UCSD-AML1 (cell line): ENCODE measurements around the gene YAP1.

Source experiments
- DNase-seq: peaks from one replicate; lab custom pipeline; 2025; ENCODE audit not compliant: unreplicated experiment; lab: John Stamatoyannopoulos, UW

YAP1 gene

DNA sequence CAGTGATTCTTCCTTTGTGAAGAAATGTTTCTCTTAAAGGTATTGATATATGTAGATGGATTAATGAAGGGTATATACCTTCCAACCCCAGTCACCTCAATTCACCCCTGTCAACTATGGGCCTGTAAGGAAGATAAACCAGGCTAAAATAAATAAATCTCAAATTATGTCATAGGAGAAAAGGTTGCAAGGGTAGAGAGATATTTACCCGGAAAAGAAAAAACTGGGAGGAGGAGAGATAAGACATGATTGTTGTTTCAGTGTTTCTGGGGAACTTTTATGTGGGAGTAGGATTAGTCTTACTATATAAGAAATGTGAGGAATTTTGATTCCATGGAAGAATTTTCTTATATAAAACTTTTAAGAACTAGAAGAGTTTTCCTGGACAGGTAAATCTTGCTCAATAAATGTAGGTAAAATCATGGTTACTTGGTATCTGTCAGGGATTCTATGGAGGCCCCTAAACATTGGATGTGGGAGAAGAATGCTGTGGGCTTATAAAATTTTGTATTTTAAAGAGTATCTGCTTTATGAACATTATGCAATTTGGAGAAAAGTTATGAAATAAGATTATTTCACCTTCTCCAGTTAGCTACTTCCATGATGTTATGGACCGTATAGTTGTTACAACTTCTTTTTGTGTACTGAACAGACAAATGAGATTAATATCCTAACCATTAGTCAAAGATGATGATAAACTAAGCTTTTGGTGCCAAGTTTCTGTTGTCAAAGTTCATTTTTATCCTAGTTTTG, 6.4 kb downstream of the YAP1 start:
- no peak for DNase-seq

DNA sequence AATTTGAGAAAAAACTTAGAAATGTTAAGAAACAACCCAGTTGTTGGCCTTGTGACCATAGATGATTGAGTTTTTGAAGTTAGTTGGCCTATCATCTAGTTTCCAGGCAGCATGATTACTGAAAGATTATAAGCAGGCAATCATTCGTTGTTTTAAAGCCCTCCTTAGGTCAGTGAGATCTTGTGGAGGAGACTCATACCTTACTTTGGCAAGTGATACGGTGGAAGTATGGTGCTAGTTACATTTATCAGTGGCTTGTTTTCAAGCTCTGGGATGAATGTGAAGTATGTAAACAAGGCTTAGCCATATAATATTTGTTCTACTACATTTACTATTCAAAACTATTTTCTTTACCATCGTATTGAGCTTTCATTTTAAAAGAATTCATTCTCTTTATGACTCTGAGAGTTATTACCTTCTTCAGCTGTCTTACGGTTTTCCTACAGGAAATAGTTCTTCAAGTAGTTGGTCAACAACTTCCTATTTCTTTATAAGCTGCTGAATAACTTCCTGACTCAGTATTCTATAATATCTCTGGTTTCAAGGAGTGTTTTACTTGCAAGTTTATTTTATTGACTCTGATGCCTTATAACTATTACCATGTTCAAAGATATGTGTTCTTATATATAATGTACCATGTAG, 7.3 kb downstream of the YAP1 start:
- DNase-seq: no peak

DNA sequence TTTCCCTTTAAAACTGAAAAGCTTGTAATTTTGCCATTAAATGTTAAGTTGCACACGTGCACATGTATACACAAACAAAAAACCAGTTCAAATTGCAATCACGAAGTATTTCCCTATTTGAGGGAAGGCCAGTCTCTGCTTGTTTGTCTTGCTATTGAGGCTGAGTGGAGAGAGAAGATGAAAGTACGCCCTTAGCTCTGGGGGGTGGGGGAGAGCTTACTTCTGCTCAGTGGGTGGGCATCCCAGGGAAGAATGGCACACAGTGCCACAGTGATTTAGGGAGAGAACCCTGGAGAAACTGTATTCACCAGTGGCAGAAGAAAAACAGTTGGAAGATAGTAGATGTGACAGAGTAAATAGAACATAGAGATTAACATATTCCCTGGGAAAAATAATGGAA, 8.7 kb downstream of the YAP1 start:
- DNase-seq: no peak

DNA sequence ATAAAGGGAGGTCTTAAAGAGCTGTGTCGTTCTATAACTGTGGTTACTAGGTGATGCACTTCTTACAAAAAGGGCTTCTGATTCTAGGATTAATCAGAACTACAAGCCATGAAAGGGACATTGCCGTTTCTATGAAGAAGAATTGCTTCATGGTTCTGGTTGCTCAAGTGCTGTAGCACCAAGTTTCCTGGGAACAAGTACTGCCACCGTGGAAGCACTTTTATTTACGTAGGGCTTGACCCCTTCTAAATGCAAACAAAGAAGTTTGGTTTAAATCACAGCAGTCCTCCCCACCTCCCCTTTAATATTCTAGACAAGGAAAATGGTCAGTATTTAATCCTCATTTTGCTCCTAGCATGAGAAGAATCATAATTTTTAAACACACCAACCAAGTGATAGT, 9.8 kb downstream of the YAP1 start:
- DNase-seq: no peak

DNA sequence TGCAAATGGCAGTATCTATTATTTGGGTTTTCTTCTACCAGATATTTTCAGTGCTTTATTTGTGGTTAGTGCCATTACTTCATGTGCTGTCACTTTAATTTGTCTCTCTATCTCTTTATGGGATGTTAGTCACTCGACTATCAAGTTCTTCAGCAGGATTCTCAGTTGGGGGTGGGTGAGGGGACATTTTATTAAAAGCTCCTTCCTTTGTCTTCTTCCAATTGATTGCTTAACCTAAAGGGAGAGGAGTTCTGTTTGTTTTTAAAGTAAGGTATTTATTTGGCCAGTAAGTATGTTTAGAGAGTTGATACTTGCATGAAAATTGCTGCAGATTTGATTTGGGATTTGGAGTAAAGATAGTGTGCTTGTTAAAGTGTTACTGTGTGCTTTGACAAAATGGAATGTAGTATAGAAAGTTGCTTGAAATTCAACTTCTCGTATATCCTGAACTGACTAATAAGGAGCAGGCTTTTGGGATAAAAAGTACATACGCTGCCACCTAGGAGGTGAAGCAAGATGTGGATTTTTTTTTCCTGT, 10.3 kb downstream of the YAP1 start:
- DNase-seq: no peak

DNA sequence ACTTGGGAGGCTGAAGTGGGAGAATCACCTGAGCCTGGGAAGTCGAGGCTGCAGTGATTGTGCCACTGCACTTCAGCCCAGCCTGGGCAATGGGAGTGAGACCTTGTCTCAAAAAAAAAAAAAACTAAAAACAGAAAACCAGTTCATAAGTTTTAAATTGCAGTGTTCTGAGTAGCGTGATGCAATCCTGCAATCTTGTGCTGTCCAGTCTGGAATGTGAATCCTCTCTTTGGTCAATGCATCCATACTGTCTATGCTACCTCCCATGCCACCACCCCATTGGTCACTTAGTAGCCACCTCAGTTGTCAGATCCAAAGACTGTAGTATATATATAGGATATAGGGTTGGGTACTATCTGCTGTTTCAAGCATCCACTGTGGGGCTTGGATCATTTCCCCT, 11.1 kb downstream of the YAP1 start:
- DNase-seq: no peak

DNA sequence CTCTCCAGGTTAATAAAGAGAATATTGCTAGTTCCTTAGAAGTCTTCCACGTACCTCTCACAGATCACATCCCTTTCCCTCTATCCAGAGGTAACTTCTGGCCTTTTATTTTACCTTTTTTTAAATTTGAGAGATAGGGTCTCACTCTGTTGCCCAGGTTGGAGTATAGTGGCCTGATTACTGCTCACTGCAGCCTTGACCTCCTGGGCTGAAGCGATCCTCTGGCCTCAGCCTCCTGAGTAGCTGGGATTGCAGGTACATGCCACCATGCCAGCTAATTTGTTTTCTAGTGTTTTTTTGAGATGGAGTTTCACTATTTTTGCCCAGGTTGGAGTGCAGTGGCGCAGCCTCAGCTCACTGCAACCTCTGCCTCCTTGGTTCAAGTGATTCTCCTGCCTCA, 24.4 kb downstream of the YAP1 start:
- no peak for DNase-seq

DNA sequence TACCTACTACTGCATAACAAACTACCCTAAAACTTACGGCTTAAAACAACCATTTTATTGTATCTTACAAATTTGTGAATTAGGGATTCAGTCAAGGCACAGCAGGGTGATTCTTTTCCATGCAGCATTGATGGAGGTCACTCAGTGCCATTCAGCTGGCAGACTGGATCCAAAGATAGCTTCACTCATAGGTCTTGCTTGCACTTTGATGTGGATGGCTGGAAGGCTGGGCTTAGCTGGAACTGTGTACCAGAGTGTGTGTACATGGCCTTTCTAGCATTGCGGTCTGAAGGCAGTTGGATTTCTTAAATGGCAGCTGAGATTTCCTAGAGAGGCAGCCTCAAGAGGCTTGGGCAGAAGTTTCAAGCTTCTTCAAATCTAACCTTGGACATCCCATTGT, 25.0 kb downstream of the YAP1 start:
- no peak for DNase-seq

DNA sequence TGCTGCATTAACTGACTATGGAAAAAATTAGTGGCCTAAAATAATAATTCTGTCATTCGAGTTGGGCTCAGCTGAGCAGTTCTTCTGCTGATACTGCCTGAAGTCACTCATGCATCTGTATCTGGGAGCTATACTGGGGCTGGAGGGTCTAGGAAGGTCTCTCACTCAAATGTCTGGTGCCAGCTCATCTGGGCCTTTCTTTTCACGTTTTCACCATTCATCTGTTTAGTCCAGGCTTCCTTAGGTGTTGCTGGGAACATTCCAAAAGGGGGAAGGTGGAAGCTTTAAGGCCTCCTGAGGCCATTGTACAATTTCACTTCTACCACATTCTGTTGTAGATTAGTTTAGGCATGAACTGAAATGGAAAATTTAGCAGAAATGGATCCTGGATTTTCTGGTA, 28.0 kb downstream of the YAP1 start:
- DNase-seq: no peak

DNA sequence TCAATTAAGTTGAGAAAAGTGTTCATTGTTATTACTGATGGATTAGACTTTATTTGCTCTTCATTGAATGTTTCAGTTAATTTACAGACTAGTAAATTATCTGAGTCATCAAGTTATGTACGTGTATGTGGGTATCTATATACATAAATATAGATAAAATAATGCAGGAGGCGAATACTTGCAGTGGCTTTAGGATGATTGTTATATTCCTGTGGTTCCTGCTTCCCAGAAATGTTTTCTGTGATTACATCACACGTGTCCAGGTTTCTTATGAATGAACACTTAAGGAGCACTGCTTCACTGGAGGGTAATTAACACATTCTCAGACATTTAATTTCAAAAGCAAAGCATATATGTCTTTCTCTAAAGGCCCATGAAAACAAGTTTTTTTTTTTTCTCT, 28.4 kb downstream of the YAP1 start:
- DNase-seq: no peak

DNA sequence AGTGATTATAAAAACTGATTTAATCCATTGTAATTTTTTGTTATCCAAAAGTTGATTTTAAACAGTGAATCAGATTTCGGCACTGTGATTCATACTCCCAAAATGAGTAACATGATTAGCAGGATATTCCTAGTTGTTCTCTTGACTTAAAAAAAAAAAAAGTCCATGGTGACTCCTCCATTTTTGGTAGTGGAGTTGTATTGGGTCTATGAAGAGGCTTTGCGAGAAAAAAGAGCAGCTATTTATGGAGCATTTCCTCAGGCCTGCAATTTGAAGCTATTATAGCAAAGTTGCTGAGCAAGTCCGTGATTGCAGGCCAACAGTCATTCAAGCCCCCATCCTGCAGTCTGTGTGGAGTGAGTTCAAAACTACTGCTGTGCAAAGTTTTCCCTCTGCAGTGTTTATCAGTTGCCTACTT, 28.8 kb downstream of the YAP1 start:
- no peak for DNase-seq

DNA sequence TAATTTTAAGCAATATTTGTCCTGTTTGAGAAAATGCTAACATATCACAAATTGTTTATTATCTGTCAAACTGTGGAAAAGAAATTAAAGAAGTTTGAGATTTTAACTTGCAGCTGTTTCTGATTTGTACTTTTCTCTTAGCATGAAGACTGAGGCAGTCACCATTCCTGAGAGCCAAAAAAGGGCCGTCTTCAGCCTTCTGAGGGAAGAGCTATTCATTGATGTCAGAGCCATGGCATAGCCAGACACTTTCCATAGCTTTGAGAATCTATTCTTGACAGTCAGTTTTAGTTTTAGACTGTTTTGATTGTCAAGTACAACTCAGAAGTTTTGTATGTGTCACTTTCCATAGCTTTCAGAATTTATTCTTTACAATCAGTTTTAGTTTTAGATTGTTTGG, 32.1 kb downstream of the YAP1 start:
- DNase-seq: no peak

DNA sequence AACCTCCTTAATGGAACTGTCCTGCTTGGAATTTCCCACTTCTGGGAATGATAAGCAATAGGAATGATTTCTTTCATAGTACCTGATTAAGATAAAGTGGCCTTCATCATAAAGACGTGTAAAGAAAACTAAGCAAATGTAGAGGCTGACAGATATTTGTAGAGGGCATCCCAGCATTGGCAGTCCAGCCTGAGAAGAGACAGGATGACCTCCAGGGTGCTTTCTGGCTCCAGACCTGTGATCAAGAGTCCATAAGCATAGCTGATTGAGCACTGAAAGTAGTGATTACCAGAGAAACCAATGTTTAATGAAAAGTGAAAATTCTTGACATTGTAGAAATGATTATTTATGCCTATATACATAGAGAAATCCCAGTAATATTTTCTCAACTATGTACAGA, 33.6 kb downstream of the YAP1 start:
- DNase-seq: no peak

DNA sequence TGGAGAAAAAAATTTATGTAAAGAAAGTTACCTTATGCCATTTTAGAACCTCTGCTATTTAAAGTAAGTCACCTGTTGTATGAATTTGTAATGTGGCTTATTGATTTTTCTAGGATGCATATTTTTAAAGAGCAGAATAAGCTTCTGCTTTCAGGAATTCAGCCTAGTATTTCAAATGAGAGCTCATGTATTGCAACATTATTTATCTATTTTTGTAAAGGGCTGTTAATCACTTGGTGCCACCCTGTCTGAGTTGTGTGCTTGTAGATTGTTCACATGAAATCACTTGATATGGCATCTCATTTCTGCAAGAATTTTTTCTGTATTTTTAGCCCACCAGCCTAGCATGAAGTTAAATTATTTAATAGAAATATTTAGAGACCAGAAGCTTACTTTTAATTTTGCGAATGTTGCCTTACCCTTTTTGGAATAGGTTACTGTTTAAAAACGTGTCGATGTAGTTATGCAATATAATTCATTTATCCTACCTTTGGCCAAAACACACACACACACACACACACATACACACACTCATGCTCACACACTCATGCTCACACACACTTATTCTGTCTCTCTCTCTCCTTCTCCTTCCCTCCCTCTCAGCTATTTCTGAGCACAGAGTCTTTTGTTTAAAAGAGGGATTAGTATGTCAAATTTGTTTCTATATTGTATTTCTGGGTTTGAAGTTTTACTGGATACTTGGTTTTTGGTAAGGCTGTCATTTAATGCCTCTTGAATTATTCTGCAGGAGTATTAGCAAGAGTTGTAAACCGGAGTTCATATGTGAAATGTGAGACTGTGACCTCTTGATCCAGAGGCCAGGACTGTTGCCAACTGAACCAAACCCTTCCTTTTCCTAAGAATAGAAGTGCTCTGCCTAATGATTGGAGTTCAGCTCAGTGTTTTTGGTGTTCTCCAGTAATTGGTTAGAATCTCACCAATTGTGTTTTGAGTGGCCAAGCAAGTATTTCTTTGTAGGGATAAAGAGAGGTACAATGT, 34.4 kb downstream of the YAP1 start:
- DNase-seq: no peak

DNA sequence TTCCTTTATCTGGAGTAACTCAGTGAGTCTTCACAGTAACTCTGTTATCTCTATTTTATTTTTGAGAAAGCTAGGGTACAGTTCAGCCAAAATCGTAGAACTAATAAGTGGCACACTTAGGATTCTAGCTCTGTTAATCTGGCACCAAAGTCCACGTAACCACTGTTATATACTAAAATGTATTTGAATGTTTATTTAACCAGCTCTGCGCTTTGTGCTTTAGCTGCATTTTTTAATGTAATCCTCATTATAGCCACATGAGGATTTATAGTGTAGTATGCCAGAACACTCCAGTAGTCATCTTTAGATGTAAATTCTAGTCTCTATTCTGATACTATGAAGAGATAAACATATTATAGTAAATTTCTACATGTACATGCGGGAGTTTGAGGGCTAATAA, 36.8 kb downstream of the YAP1 start:
- no peak for DNase-seq

DNA sequence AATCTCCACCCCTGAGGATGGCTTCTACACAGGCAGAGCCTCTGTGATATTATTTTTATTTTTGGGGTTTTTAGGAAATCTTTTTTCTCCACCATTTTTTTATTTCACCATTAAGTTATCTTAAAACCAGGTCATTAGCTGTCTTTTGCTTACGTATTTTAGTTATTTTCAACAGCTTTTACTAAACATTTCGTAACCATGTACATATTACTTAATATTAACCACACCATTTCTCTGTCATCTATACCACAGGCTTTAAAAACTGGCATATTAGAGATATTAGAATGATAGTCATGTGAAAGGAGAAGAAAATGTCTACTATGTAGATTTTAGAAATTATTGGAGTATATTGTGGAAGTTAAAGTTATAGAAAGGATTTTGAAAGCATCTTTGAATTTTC, 37.4 kb downstream of the YAP1 start:
- DNase-seq: no peak

DNA sequence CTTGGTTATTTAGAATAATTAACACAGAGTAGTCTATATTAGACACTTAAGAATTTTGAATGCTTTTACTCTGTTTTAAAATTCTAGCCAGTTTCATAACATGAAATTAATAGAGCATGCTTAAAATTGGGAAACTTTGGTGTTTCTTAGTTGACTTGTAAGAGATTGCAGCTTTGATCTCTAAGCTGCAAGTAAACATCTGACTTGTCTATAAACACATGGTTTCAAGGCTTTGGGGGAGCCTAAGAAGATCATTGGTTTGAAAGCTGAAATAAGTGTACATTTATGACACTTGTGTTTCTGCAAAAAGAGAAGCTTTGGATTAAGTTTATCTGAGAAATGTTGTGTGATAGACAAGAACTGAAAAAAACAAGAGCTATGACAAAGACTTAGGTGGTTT, 37.8 kb downstream of the YAP1 start:
- DNase-seq: no peak

DNA sequence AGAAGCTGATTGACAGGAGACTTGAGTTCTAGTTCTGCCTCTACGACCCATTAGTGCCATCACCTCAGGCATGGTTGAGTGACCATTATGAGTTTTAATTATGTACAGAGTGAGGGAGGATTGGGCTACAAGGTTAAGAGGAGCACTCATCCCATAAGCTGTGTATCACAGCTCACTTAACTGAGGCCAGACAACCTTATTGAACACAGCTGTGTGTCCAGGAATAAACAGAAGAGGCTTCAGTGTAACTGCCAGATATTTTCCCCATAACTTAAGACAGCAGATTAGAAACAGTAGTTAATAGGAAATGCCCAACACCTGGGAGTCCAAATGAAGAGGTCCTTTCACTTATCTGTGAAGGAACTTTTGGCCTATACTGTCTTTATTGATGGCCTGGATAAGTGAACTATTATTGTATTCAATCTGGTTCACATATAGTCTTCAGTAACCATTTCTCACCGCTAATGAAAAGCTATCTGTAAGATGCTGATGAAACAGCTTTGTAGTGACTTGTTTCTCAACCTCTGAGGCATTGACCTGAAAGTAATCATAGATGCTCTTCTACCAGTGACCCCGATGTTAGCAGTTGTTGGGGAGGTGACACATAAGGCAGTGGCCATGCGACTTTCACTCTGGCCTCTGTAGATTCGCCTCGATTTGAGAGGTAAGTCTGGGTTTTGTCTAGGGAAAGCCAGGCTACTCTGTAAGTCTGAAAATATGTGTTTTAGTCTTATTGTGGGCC, 41.7 kb downstream of the YAP1 start:
- DNase-seq: no peak

DNA sequence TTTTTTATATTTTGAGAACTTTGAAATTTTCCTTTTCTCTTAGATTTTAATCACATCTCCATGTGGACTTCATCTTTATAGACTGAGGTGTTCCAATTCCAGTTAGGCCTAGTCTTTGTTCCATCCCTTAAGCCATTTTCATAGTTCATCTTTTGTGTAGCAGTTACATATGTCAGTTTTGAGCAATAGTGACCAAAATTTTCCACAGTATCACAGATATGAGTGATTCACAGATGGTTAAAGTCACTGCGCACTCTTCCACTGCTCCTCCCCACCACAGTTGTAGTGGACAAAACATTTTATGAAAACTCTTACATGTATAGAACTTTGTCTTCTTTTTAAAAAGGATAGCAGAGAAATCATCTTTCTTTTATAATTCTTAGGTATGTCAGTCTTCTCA, 42.8 kb downstream of the YAP1 start:
- no peak for DNase-seq

DNA sequence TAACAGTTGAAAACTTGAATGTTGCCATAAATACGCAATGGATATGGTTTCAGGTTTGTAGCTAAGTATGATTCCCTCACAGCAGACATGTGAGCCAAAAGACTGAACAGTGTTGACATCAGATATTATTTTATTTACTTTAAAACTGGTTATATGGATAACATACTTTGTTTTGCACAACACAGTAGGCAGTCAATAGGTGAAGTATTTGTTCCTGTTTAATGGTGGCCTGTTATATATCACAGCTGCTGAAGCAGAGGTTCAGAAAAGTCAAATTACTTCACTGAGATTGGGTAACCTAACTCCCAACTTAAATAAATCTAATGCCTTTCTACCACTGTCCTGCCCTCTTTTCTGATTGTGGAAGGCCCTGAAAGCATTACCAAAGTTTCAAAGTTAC, 44.6 kb downstream of the YAP1 start:
- DNase-seq: no peak

DNA sequence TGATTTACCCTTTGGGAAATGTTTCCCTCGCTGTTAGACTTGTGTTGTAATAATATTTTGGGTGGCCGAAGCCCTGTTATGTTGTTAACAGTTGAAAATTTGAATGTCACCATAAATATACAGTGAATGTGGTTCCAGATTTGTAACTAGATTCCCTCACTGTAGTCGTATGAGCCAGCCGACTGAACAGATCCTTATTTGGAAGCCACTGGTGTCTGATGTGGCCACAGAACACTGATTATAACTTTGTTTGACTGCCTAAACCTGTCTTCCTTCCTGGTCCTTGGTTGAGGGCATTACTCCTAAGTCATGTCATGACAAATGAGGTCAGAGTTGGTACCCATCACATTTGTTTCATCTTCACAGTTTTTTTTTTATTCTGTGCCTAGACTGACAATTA, 45.4 kb downstream of the YAP1 start:
- DNase-seq: no peak
